ENCODE results near the gene ALG8. TPM values are rescaled to one million over a fixed set of nuclear protein-coding genes. Genes with fewer than 3 reads are reported as not detected.
"Not testable (repeated sequence)": the region's sequence is repeated elsewhere in the genome, so short reads cannot be mapped to it uniquely, and the experiment has no call there.

The ALG8 gene
- polyA plus RNA-seq, 2 donors: 18.0 to 28.2 TPM

DNA sequence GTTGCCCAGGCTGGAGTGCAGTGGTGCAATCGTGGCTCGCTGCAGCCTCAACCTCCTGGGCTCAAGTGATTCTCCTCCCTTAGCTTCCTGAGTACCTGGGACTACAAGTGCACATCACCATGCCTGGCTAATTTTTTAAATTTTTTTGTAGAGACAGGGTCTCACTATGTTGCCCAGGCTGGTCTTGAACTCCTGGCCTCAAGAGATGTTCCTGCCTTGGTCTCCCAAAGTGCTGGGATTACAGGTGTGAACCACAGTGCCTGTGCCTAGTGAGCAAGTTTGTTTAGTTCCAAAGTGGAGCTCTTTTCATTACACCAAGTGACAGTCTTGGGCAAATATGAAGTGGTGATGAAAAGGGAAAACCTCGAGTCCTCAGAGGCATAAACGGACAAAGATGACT is 61.8 kb downstream of the ALG8 start:
- not testable (repeated sequence) for H3K27me3 ChIP-seq (ENCODE audit: control insufficient read depth in 1 of 2, insufficient read depth in 2 of 2, low read length in 2 of 2); H3K4me1 ChIP-seq (ENCODE audit: control insufficient read depth in 2 of 2, insufficient read depth in 2 of 2, low read length in 1 of 2); H3K36me3 ChIP-seq (ENCODE audit: control insufficient read depth in 2 of 2, insufficient read depth in 2 of 2, low read length in 1 of 2); H3K4me3 ChIP-seq (ENCODE audit: low read depth in 1 of 2, low read length in 2 of 2); H3K27ac ChIP-seq (ENCODE audit: low read depth in 2 of 2, low read length in 1 of 2); H3K9me3 ChIP-seq (ENCODE audit: control insufficient read depth in 2 of 2, insufficient read depth in 1 of 2, low read depth in 1 of 2, low read length in 1 of 2)
- 75 to 80% methylated on average over 4 of the region's 4 CpGs for WGBS, 2 donors

GRCh38 chr11:78076733-78077403 is 62.6 kb downstream of the ALG8 start:
- Histone ChIP-seq H3K4me3 (ENCODE audit: low read depth in 1 of 2, low read length in 2 of 2) (no peak overlapping the region), H3K27ac (ENCODE audit: low read depth in 2 of 2, low read length in 1 of 2) (no peak overlapping the region), H3K36me3 (ENCODE audit: control insufficient read depth in 2 of 2, insufficient read depth in 2 of 2, low read length in 1 of 2) (peaks cover 0 to 3% of the 10 kb centered on the region in 2 donors), H3K27me3 (ENCODE audit: control insufficient read depth in 1 of 2, insufficient read depth in 2 of 2, low read length in 2 of 2) (no peaks in the 10 kb centered on the region), H3K4me1 (ENCODE audit: control insufficient read depth in 2 of 2, insufficient read depth in 2 of 2, low read length in 1 of 2) (peaks cover 4 to 7% of the 10 kb centered on the region in 2 donors), H3K9me3 (ENCODE audit: control insufficient read depth in 2 of 2, insufficient read depth in 1 of 2, low read depth in 1 of 2, low read length in 1 of 2) (no peaks in the 10 kb centered on the region)
- WGBS, 2 donors: 76 to 81% methylated on average over 6 of the region's 6 CpGs

GRCh38 chr11:78074756-78075155 is 64.7 kb downstream of the ALG8 start:
- H3K27ac ChIP-seq (ENCODE audit: low read depth in 2 of 2, low read length in 1 of 2): no peak overlapping the region
- H3K4me3 ChIP-seq (ENCODE audit: low read depth in 1 of 2, low read length in 2 of 2): no peak overlapping the region
- peaks cover 6 to 7% of the 10 kb centered on the region in 2 donors for H3K4me1 ChIP-seq (ENCODE audit: control insufficient read depth in 2 of 2, insufficient read depth in 2 of 2, low read length in 1 of 2)
- peaks cover 4 to 15% of the 10 kb centered on the region in 2 donors for H3K36me3 ChIP-seq (ENCODE audit: control insufficient read depth in 2 of 2, insufficient read depth in 2 of 2, low read length in 1 of 2)
- WGBS, 2 donors: 68 to 77% methylated on average over 6 of the region's 6 CpGs
- no peaks in the 10 kb centered on the region for H3K9me3 ChIP-seq (ENCODE audit: control insufficient read depth in 2 of 2, insufficient read depth in 1 of 2, low read depth in 1 of 2, low read length in 1 of 2)
- H3K27me3 ChIP-seq (ENCODE audit: control insufficient read depth in 1 of 2, insufficient read depth in 2 of 2, low read length in 2 of 2): no peaks in the 10 kb centered on the region

GRCh38 chr11:78072455-78072854 is 67.0 kb downstream of the ALG8 start:
- Histone ChIP-seq H3K27ac (ENCODE audit: low read depth in 2 of 2, low read length in 1 of 2) (no peak overlapping the region), H3K36me3 (ENCODE audit: control insufficient read depth in 2 of 2, insufficient read depth in 2 of 2, low read length in 1 of 2) (peaks cover 11 to 17% of the 10 kb centered on the region in 2 donors), H3K9me3 (ENCODE audit: control insufficient read depth in 2 of 2, insufficient read depth in 1 of 2, low read depth in 1 of 2, low read length in 1 of 2) (no peaks in the 10 kb centered on the region), H3K27me3 (ENCODE audit: control insufficient read depth in 1 of 2, insufficient read depth in 2 of 2, low read length in 2 of 2) (no peaks in the 10 kb centered on the region), H3K4me3 (ENCODE audit: low read depth in 1 of 2, low read length in 2 of 2) (no peak overlapping the region), H3K4me1 (ENCODE audit: control insufficient read depth in 2 of 2, insufficient read depth in 2 of 2, low read length in 1 of 2) (peaks cover 0 to 2% of the 10 kb centered on the region in 2 donors)
- WGBS, 2 donors: 94 to 96% methylated on average over 4 of the region's 4 CpGs

GRCh38 chr11:78071717-78072116 is 67.7 kb downstream of the ALG8 start:
- H3K36me3 ChIP-seq (ENCODE audit: control insufficient read depth in 2 of 2, insufficient read depth in 2 of 2, low read length in 1 of 2): peaks cover 12 to 17% of the 10 kb centered on the region in 2 donors
- 72 to 74% methylated on average over 3 of the region's 3 CpGs for WGBS, 2 donors

GRCh38 chr11:78070621-78071020 is 68.8 kb downstream of the ALG8 start:
- Histone ChIP-seq H3K36me3 (ENCODE audit: control insufficient read depth in 2 of 2, insufficient read depth in 2 of 2, low read length in 1 of 2) (peaks cover 12 to 17% of the 10 kb centered on the region in 2 donors), H3K4me3 (ENCODE audit: low read depth in 1 of 2, low read length in 2 of 2) (no peak overlapping the region), H3K9me3 (ENCODE audit: control insufficient read depth in 2 of 2, insufficient read depth in 1 of 2, low read depth in 1 of 2, low read length in 1 of 2) (no peaks in the 10 kb centered on the region), H3K27ac (ENCODE audit: low read depth in 2 of 2, low read length in 1 of 2) (no peak overlapping the region), H3K4me1 (ENCODE audit: control insufficient read depth in 2 of 2, insufficient read depth in 2 of 2, low read length in 1 of 2) (peaks cover 0 to 2% of the 10 kb centered on the region in 2 donors), H3K27me3 (ENCODE audit: control insufficient read depth in 1 of 2, insufficient read depth in 2 of 2, low read length in 2 of 2) (no peaks in the 10 kb centered on the region)
- 70 to 85% methylated on average over 2 of the region's 2 CpGs for WGBS, 2 donors

More at GRCh38 chr11:78071717-78072116, 67.7 kb downstream of the ALG8 start:
- Histone ChIP-seq H3K27ac (ENCODE audit: low read depth in 2 of 2, low read length in 1 of 2) (no peak overlapping the region), H3K27me3 (ENCODE audit: control insufficient read depth in 1 of 2, insufficient read depth in 2 of 2, low read length in 2 of 2) (no peaks in the 10 kb centered on the region), H3K4me1 (ENCODE audit: control insufficient read depth in 2 of 2, insufficient read depth in 2 of 2, low read length in 1 of 2) (peaks cover 0 to 2% of the 10 kb centered on the region in 2 donors), H3K9me3 (ENCODE audit: control insufficient read depth in 2 of 2, insufficient read depth in 1 of 2, low read depth in 1 of 2, low read length in 1 of 2) (no peaks in the 10 kb centered on the region), H3K4me3 (ENCODE audit: low read depth in 1 of 2, low read length in 2 of 2) (no peak overlapping the region)

- Histone ChIP-seq H3K27me3 (ENCODE audit: control insufficient read depth in 1 of 2, insufficient read depth in 2 of 2, low read length in 2 of 2) (no peaks in the 10 kb centered on the region), H3K27ac (ENCODE audit: low read depth in 2 of 2, low read length in 1 of 2) (no peak overlapping the region), H3K36me3 (ENCODE audit: control insufficient read depth in 2 of 2, insufficient read depth in 2 of 2, low read length in 1 of 2) (peaks cover 12 to 17% of the 10 kb centered on the region in 2 donors), H3K4me3 (ENCODE audit: low read depth in 1 of 2, low read length in 2 of 2) (no peak overlapping the region), H3K4me1 (ENCODE audit: control insufficient read depth in 2 of 2, insufficient read depth in 2 of 2, low read length in 1 of 2) (peaks cover 0 to 2% of the 10 kb centered on the region in 2 donors), H3K9me3 (ENCODE audit: control insufficient read depth in 2 of 2, insufficient read depth in 1 of 2, low read depth in 1 of 2, low read length in 1 of 2) (no peaks in the 10 kb centered on the region)
- WGBS, 2 donors: 55 to 58% methylated on average over 2 of the region's 2 CpGs
Measured at GRCh38 chr11:78069465-78069864, 70.0 kb downstream of the ALG8 start.

DNA sequence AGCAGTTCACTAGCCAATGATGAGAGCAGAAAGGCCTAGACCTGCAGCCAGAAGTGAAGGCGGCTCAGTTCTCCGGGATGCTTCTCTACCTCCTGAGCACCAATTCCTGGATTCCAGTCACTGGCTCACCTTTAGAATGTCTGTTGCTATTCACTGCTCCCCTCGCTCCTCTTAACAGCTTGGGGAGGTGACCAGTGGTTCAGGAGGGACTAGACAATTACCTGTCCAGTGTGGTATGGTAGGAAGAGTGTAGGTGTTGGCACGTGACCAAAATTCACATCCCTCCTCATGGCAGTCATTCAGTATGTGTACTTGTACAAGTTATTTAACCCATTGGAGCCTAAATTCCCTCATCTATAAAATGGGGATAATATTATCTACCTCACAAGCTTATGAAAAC is 71.7 kb downstream of the ALG8 start:
- peaks cover 0 to 2% of the 10 kb centered on the region in 2 donors for H3K4me1 ChIP-seq (ENCODE audit: control insufficient read depth in 2 of 2, insufficient read depth in 2 of 2, low read length in 1 of 2)
- H3K9me3 ChIP-seq (ENCODE audit: control insufficient read depth in 2 of 2, insufficient read depth in 1 of 2, low read depth in 1 of 2, low read length in 1 of 2): no peaks in the 10 kb centered on the region
- WGBS, 2 donors: 92 to 94% methylated on average over 4 of the region's 4 CpGs
- H3K36me3 ChIP-seq (ENCODE audit: control insufficient read depth in 2 of 2, insufficient read depth in 2 of 2, low read length in 1 of 2): peaks cover 12 to 17% of the 10 kb centered on the region in 2 donors
- no peak overlapping the region for H3K27ac ChIP-seq (ENCODE audit: low read depth in 2 of 2, low read length in 1 of 2)
- H3K4me3 ChIP-seq (ENCODE audit: low read depth in 1 of 2, low read length in 2 of 2): no peak overlapping the region
- no peaks in the 10 kb centered on the region for H3K27me3 ChIP-seq (ENCODE audit: control insufficient read depth in 1 of 2, insufficient read depth in 2 of 2, low read length in 2 of 2)

DNA sequence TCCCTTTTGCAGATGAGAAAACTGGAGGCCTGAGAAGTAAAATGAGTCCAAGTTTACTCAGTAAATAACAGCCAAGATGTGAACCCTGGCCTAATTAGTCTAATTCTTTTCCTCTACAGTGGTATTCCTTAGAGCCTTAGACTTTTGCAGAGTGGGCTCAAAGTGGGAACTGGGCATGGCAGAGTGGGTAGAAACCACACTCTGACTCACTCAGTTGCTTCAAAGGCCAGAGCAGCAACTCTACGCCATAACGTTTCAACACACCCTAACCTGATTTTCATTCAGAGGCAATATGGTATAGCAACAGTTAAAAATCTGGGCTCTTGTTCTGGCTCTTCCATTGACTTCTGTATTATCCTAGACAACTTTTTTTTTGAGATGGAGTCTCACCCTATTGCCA is 73.0 kb downstream of the ALG8 start:
- Histone ChIP-seq H3K27me3 (ENCODE audit: control insufficient read depth in 1 of 2, insufficient read depth in 2 of 2, low read length in 2 of 2) (no peaks in the 10 kb centered on the region), H3K4me1 (ENCODE audit: control insufficient read depth in 2 of 2, insufficient read depth in 2 of 2, low read length in 1 of 2) (peaks cover 0 to 2% of the 10 kb centered on the region in 2 donors), H3K27ac (ENCODE audit: low read depth in 2 of 2, low read length in 1 of 2) (no peak overlapping the region), H3K9me3 (ENCODE audit: control insufficient read depth in 2 of 2, insufficient read depth in 1 of 2, low read depth in 1 of 2, low read length in 1 of 2) (no peaks in the 10 kb centered on the region), H3K36me3 (ENCODE audit: control insufficient read depth in 2 of 2, insufficient read depth in 2 of 2, low read length in 1 of 2) (peaks cover 11 to 12% of the 10 kb centered on the region in 2 donors), H3K4me3 (ENCODE audit: low read depth in 1 of 2, low read length in 2 of 2) (no peak overlapping the region)
- 69 to 74% methylated on average over 2 of the region's 2 CpGs for whole genome bisulfite sequencing, 2 donors

DNA sequence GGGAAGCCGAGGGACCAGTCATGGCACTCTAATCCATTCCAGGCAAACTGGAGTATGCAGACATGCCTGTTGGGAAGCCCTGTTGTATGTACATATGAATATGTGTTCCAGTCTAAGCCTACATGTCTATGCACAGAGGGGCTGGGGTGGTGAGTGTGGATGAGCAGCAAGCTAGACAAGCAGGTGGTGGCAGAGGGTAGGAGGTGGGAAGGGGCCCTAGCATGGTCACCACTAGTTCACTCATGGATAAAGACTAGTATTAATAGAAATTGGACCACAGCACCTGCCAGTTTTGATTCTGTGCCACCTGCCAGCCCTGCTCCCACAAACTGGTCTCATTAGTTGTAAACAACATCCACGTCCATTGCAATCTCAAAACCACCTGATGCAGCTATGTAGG is 74.2 kb downstream of the ALG8 start:
- no peaks in the 10 kb centered on the region for H3K9me3 ChIP-seq (ENCODE audit: control insufficient read depth in 2 of 2, insufficient read depth in 1 of 2, low read depth in 1 of 2, low read length in 1 of 2)
- no peaks in the 10 kb centered on the region for H3K27me3 ChIP-seq (ENCODE audit: control insufficient read depth in 1 of 2, insufficient read depth in 2 of 2, low read length in 2 of 2)
- peaks cover 5 to 8% of the 10 kb centered on the region in 2 donors for H3K36me3 ChIP-seq (ENCODE audit: control insufficient read depth in 2 of 2, insufficient read depth in 2 of 2, low read length in 1 of 2)
- H3K27ac ChIP-seq (ENCODE audit: low read depth in 2 of 2, low read length in 1 of 2): no peak overlapping the region
- H3K4me1 ChIP-seq (ENCODE audit: control insufficient read depth in 2 of 2, insufficient read depth in 2 of 2, low read length in 1 of 2): no peaks in the 10 kb centered on the region
- 86 to 89% methylated on average over 2 of the region's 2 CpGs for WGBS, 2 donors
- H3K4me3 ChIP-seq (ENCODE audit: low read depth in 1 of 2, low read length in 2 of 2): no peak overlapping the region
